Subcutaneous abdominal adipose tissue (tissue), 5 donors: ENCODE data around the gene PGAP6.
"Not testable (repeated sequence)": the region's sequence is repeated elsewhere in the genome, so short reads cannot be mapped to it uniquely, and the experiment has no call there.

ENCODE experiments used
- H3K27ac ChIP-seq: one replicate; pipeline ENCODE4 v1.7.0; 2013; ENCODE audit warnings: low read depth, mild to moderate bottlenecking, inconsistent platforms, low read length, moderate library complexity
- H3K27me3 ChIP-seq, 5 donors: one replicate each; pipeline ENCODE4 v1.7.0; 2013; ENCODE audit warnings: low read length in 5 of 5, inconsistent platforms in 1 of 5; ENCODE audit not compliant: control insufficient read depth in 5 of 5, insufficient read depth in 4 of 5
- H3K36me3 ChIP-seq, 5 donors: one replicate each; pipeline ENCODE4 v1.7.0; 2013; ENCODE audit warnings: low read length in 5 of 5; ENCODE audit not compliant: control insufficient read depth in 5 of 5, insufficient read depth in 5 of 5
- H3K4me1 ChIP-seq, 5 donors: one replicate each; pipeline ENCODE4 v1.7.0; 2013; ENCODE audit warnings: low read length in 5 of 5, mild to moderate bottlenecking in 3 of 5, moderate library complexity in 1 of 5; ENCODE audit not compliant: control insufficient read depth in 5 of 5, insufficient read depth in 5 of 5
- H3K4me3 ChIP-seq, 5 donors: one replicate each; pipeline ENCODE4 v1.7.0; 2013; ENCODE audit warnings: low read length in 5 of 5, low read depth in 1 of 5
- H3K9ac ChIP-seq, 5 donors: one replicate each; pipeline ENCODE4 v1.7.0; 2013; ENCODE audit warnings: low read length in 5 of 5, mild to moderate bottlenecking in 4 of 5, moderate library complexity in 3 of 5
- H3K9me3 ChIP-seq, 5 donors: one replicate each; pipeline ENCODE4 v1.7.0; 2013; ENCODE audit warnings: low read length in 5 of 5; ENCODE audit not compliant: control insufficient read depth in 5 of 5
- donor health status: healthy.
- donor health status: healthy.
- donor health status: healthy.
- donor health status: healthy.
- donor health status: healthy.

The PGAP6 gene

DNA sequence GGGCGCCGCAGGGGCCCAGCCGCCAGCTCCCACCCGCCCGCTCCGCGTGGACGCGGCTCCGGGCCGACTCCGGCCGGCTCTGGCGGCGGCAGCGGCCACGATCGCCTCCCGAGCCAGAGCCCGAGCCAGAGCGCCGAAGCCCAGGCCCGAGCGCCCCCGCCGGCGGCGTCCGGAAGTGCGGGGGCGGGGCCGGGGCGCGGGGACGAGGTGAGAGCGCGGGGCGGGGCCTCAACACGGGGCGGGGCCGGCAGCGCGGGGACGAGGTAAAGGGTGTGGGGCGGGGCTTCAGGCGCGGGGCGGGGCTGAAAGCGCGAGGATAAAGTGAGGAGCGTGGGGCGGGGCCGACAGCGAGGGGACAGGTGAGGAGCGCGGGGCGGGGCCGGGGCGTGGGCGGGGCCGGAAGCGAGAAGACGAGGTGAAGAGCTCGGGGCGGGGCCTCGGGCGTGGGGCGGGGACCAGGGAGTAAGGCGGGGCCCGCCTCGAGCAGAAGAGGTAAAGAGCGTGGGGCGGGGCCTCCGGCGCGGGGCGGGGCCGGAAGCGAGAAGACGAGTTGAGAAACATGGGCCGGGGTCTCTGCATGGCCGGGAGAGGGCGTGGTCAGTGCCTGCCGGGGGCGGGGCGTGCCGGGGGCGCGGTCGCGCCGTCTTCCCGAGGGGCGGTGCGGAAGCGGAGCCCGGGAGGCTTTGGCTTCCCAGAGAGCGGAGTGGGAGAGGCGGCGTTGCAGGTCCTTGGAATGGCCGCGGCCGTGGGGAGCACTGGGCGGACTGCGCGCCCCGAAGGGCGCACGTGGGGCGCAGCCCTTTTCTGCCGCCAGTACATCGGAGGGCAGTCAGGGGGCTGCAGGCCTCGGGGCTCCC, 29.0 kb downstream of the PGAP6 start, which contains the start of gene AXIN1:
Gene AXIN1, minus strand, starts transcription at position 177 of the 857 bp plus-strand sequence. CDS start 5,698 bp downstream, outside the sequence.
- H3K9ac ChIP-seq = peak within 1 kb of the TSS in 4 of 5 donors; percentile 72 to 82 (median 77)
- H3K36me3 ChIP-seq = peaks cover 0 to 6% (median 3%) of the 10 kb centered on the region in 5 donors
- peaks cover 0 to 17% (median 14%) of the 10 kb centered on the region in 5 donors for H3K4me1 ChIP-seq
- H3K9me3 ChIP-seq = no peaks in the 10 kb centered on the region
- no peak within 1 kb of the TSS for H3K27ac ChIP-seq
- no peaks in the 10 kb centered on the region for H3K27me3 ChIP-seq
- H3K4me3 ChIP-seq = peak within 1 kb of the TSS in 4 of 5 donors; percentile 61 to 73 (median 66)

DNA sequence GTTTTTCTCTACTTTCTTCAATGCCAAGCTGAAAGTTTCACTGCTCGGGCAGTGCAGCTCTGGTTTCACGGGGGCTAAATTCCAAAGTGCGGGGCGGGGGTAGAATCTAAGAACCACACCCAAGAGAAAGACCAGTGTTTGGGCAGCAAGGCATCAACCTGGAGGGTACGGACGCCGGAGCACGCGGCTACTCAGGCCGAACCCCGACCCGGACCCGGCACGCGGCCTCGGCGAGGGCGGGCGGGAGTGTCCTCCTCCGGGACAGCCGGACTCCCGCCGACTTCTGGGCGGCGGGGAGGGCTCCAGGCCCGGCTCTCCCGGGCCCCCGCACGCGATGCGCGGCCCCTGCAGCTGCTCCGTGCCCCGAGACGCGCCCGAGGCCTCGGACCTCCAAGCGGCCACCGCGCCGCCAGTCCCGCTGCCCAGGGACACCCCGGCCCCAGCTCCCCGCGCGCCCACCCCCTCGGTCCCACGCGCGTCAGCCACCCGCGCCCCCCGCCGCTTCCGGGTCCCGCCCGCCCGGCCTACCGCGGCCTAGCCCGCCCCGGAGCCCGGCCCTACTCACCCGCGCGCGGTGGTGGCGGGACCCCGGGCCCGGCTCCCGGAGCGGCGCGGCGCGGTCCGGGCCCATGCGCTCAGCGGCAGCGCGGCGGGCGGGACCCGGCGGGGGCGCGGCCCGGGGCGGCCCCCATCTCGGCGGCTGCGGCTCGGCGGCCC, 29.8 kb downstream of the PGAP6 start:
- H3K9ac ChIP-seq = peak overlapping the region in 4 of 5 donors; percentile 72 to 82 (median 77)
- no peaks in the 10 kb centered on the region for H3K27me3 ChIP-seq
- no peaks in the 10 kb centered on the region for H3K9me3 ChIP-seq
- peaks cover 0 to 12% (median 5%) of the 10 kb centered on the region in 5 donors for H3K36me3 ChIP-seq
- H3K4me1 ChIP-seq = peaks cover 0 to 17% (median 14%) of the 10 kb centered on the region in 5 donors
- H3K27ac ChIP-seq = no peak overlapping the region
- H3K4me3 ChIP-seq = peak overlapping the region in 4 of 5 donors; percentile 61 to 73 (median 66)

DNA sequence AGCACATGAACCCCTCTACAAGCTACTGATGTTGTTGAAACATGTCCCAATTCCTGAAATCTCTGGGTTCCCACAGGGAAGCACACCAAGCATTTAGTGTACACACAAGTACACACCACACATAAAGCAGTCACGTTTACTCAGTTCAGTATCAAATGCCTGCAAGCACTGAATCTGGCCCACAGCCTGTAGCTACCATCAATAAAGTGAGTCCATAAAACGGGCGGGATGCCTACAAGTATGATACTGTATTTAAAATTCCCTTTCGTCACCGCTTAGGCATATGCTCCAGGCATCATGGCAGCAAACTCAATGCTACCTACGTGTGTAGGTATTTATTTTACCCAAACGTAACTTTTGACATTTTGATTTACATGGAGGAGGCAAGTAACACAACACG, 31.6 kb downstream of the PGAP6 start:
- Histone ChIP-seq H3K4me1 (peaks cover 0 to 17% (median 14%) of the 10 kb centered on the region in 5 donors), H3K9me3 (no peaks in the 10 kb centered on the region), H3K9ac (no peak overlapping the region), H3K27ac (no peak overlapping the region), H3K4me3 (no peak overlapping the region), H3K36me3 (peaks cover 0 to 29% (median 16%) of the 10 kb centered on the region in 5 donors), H3K27me3 (no peaks in the 10 kb centered on the region)

DNA sequence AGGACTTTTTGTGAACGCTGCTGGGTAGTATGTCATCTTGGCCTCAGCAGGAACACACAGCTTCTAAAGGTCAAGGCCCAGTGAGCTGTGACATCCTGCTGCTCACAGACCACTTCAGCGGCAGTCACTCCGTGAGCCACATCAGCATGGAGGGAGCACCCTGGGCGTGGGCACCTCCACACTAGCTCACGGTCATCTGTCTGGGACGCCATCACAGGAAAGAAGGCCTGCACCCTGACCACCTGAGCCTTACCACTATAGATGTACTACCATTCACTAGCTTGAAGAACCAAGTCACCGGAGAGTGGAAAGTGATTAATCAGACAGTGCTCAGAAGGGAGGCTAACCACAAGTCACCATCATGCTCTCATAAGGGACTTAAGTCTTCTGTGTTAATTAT, 32.6 kb downstream of the PGAP6 start:
- Histone ChIP-seq H3K9me3 (no peaks in the 10 kb centered on the region), H3K4me3 (no peak overlapping the region), H3K27ac (no peak overlapping the region), H3K9ac (no peak overlapping the region), H3K27me3 (no peaks in the 10 kb centered on the region), H3K36me3 (peaks cover 0 to 38% (median 25%) of the 10 kb centered on the region in 5 donors), H3K4me1 (peaks cover 0 to 17% (median 14%) of the 10 kb centered on the region in 5 donors)

DNA sequence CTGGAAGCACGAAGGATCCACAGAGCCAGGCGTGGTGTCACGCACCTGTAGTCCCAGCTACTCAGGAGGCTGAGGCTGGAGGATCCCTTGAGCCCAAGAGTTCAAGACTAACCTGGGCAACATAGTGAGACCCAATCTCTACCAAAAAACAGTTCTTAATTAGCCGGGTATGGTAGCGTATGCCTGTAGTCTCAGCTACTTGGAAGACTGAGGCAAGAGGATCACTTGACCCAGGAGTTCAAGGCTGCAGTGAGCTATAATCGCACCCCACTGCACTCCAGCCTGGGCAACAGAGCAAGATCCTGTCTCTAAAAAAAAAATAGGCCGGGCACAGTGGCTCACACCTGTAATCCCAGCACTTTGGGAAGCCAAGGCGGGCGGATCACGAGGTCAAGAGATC, 33.3 kb downstream of the PGAP6 start:
- Histone ChIP-seq H3K36me3 (peaks cover 0 to 38% (median 25%) of the 10 kb centered on the region in 5 donors), H3K4me1 (peaks cover 0 to 15% (median 13%) of the 10 kb centered on the region in 5 donors)
- not testable (repeated sequence) for H3K9me3 ChIP-seq, H3K27ac ChIP-seq, H3K9ac ChIP-seq, H3K27me3 ChIP-seq, H3K4me3 ChIP-seq

DNA sequence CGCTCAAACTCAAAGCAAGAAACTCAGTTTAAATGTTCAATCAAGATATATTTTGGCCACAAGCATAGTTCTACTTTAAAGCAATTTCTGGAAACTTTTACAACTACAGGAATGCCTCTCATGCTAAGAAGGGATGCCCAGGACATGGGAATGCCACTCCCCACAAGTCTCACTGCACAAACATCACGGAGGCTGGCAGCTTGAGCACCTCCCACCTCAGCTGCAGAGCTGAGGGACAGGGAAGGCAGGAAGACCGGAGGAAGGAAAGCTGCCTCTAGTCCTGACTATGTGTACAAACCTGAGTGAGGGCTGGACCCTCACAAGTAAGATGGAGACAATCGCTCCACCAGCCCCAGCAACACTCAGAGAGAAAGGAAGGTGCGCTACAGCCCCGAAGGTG, 34.6 kb downstream of the PGAP6 start:
- H3K4me3 ChIP-seq = no peak overlapping the region
- no peaks in the 10 kb centered on the region for H3K9me3 ChIP-seq
- H3K9ac ChIP-seq = no peak overlapping the region
- peaks cover 0 to 46% (median 30%) of the 10 kb centered on the region in 5 donors for H3K36me3 ChIP-seq
- H3K27me3 ChIP-seq = no peaks in the 10 kb centered on the region
- H3K27ac ChIP-seq = no peak overlapping the region
- peaks cover 0 to 10% (median 9%) of the 10 kb centered on the region in 5 donors for H3K4me1 ChIP-seq

DNA sequence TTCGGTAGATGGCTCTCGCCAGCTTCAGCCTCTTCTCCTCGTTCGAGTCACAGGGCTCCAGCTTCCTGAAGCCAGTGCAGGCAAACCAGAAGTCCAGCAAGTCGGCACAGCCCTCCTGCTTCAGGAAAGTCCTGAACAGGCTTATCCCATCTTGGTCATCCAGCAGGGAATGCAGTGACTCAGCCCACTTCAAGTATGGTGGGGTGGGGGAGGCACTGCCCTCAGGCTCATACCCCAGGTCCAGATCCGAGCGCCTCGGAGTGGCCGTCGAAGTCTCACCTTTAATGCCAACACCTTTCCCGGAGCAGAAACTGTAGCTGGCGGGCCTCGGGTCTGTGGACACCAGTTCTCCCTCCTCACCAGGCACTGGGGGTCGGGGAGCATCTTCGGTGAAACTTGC, 35.2 kb downstream of the PGAP6 start:
- Histone ChIP-seq H3K27me3 (no peaks in the 10 kb centered on the region), H3K9me3 (no peaks in the 10 kb centered on the region), H3K4me3 (no peak overlapping the region), H3K27ac (no peak overlapping the region), H3K36me3 (peaks cover 0 to 48% (median 30%) of the 10 kb centered on the region in 5 donors), H3K4me1 (peaks cover 0 to 7% (median 6%) of the 10 kb centered on the region in 5 donors), H3K9ac (peak overlapping the region in 1 of 5 donors; percentile 46)

DNA sequence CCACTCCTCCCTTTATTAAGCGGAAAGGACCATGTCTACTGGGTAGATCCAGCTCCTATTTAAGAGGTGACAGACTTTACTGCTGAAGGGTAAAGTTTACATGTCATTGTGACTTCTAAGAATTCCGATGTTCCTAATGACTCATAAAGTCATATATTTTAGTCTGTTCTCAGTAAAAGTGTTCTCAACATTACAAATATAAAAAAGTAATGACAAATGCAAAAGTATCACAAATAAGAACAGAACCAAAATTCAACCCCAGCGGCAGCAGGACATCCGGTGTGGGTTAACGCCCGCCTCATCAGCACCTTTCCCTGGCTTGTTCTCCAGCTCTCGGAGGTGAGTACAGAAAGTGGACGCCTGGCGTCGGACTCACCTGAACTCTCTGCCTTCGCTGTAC, 36.0 kb downstream of the PGAP6 start:
- peaks cover 0 to 48% (median 30%) of the 10 kb centered on the region in 5 donors for H3K36me3 ChIP-seq
- no peaks in the 10 kb centered on the region for H3K9me3 ChIP-seq
- no peaks in the 10 kb centered on the region for H3K27me3 ChIP-seq
- no peak overlapping the region for H3K27ac ChIP-seq
- no peak overlapping the region for H3K4me3 ChIP-seq
- H3K4me1 ChIP-seq = peaks cover 0 to 4% (median 0%) of the 10 kb centered on the region in 5 donors
- no peak overlapping the region for H3K9ac ChIP-seq

DNA sequence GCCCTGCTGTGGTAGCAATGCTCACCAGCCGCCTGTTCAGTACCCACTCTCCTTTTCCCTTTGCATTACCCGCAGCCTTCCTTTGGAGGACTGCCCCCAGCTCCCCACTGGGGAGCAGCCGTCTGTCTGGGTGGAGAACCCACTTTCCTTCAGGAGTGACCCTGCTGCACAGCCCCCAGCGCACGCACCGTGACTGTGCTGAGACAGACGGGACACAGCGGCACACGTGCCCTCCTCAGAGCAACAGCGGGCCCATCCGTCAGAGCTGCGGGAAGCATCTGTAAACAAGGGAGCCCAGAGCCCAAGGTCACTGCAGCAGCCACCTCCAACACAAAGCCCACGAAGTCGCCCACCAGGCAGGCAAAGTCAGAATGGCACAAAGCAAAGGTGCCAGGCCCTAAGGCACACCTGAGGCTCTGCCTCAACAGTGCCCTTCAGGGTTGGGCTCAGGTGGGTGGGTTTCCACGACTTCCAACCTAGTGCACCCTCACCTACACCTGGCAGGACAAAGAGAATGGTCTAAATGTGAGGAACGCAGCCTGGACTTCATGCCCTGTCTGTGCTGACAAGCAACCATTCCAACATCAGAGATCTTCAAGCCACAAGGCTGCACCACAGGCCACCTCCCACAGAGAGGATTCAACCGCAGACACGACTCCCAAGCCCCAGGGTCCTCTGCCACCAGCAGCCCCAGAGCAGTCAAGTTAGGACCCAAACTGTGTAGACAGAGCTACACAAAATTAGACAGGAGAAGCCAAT, 39.1 kb downstream of the PGAP6 start:
- Histone ChIP-seq H3K4me3 (no peak overlapping the region), H3K9me3 (no peaks in the 10 kb centered on the region)

More for the DNA sequence above, 39.1 kb downstream of the PGAP6 start:
- Histone ChIP-seq H3K27me3 (no peaks in the 10 kb centered on the region), H3K9ac (no peak overlapping the region), H3K27ac (no peak overlapping the region), H3K4me1 (peaks cover 0 to 9% (median 4%) of the 10 kb centered on the region in 5 donors), H3K36me3 (peaks cover 0 to 41% (median 25%) of the 10 kb centered on the region in 5 donors)
